ENCODE results near the gene GRM8.
"Not testable (repeated sequence)": the region's sequence is repeated elsewhere in the genome, so short reads cannot be mapped to it uniquely, and the experiment has no call there.

The GRM8 gene

GRCh38 chr7:126685596-126685995 lies 567.1 kb downstream of the GRM8 start:
- DNase-seq (ENCODE audit: extremely low read depth in 1 of 2, low read depth in 1 of 2), result no peak

DNA sequence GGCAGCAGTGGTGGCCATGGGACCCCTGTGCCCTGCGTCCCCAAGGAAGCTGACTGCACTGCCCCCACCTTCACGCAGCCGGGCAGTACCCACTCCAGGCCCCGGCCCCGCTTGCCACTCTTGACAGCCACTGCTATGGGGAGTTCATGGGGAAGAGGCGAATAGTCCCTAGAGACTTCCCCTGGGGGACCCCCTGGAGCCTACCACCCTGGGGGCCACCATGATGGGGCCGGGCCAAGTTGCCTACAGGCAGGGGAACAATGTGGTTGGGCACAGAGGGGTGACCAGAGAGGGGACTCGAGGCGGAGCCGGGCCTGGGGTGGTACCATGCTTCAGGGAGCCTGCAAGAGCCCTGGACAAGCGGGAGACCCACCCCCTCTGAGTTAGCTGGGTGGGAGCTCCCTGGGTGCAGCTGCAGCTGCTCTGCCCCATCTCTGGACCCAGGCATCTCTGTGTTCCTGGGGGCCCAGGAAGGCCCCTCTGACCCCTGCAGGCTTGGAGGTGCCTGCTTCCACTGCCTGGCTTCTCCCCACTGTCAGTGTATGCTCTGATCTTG lies 567.6 kb downstream of the GRM8 start:
- DNase-seq (ENCODE audit: extremely low read depth in 1 of 2, low read depth in 1 of 2), result no peak

DNA sequence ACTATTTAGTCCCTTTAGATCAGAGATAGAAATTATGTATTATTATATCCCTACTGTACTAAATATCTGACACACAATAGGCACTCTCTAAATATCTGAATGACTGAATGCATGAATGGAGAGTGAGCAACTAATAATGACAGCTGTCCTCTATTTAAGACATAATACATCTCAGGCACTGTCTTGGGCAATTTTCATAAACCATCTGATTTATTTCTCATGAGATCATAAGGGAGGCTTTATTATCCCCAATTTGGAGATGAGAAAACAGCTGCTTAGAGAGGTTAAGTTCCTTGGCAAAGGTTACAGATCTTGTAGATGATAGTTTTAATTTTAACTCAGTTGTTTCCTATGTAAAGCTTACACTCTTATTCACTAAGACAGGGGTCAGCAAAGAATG lies 570.6 kb downstream of the GRM8 start:
- DNase-seq (ENCODE audit: extremely low read depth in 1 of 2, low read depth in 1 of 2), result no peak

- not testable (repeated sequence) for DNase-seq (ENCODE audit: extremely low read depth in 1 of 2, low read depth in 1 of 2)
Measured at GRCh38 chr7:126668762-126669161, 584.0 kb downstream of the GRM8 start.

- no peak for DNase-seq (ENCODE audit: extremely low read depth in 1 of 2, low read depth in 1 of 2)
Measured at GRCh38 chr7:126668367-126668752, 584.4 kb downstream of the GRM8 start.

DNA sequence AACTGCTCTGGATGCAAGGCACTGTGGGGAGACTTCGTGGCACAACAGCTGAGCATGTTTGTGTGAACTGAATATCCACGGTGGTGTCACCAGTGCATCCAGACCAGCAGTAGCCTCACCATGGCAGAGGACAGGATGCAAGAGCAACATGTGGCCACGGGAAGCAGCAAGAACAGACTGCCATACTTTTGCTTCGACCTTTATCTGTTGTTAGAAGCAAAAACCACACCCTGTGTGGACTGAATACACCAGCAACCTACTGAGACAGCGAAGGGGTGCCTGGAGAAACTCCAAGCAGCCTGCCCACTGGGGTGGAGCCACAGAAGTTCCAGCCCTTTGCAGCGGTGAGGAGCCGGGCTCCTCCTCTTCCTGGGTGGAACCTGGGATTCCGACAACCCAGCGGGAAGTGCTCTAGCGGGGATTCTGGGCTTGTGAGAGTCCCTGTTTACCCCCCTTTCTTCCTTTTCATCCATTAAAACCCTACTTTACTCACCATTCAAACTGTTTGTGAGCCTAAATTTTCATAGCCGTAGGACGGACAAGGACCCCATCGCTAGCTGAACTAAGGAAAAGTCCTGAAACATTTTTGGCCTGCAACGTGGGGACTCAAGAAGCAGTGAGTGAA lies 584.9 kb downstream of the GRM8 start:
- no peak for DNase-seq (ENCODE audit: extremely low read depth in 1 of 2, low read depth in 1 of 2)

- DNase-seq (ENCODE audit: extremely low read depth in 1 of 2, low read depth in 1 of 2), result no peak
Measured at GRCh38 chr7:126662856-126663255, 589.9 kb downstream of the GRM8 start.

- no peak for DNase-seq (ENCODE audit: extremely low read depth in 1 of 2, low read depth in 1 of 2)
Measured at GRCh38 chr7:126659124-126659523, 593.6 kb downstream of the GRM8 start.

DNA sequence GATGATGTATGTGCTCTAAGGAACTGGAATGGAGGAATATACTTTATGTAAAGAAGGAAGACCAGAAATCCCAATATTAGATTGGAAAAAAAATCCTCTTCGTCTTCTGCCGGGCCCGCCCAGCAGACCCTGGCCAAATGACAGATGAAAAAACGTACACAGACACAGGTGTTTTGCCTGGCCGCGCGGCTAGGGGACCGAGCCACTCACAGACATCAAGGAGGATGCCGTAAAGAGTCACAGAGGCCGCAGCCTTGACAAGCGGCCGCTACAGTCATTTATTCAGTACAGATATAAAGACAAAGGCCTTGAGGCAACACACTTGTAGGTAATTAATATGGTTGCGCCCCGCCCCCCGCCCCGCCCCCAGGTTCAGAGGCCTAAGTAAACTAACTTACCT lies 594.1 kb downstream of the GRM8 start:
- DNase-seq (ENCODE audit: extremely low read depth in 1 of 2, low read depth in 1 of 2), result no peak

DNA sequence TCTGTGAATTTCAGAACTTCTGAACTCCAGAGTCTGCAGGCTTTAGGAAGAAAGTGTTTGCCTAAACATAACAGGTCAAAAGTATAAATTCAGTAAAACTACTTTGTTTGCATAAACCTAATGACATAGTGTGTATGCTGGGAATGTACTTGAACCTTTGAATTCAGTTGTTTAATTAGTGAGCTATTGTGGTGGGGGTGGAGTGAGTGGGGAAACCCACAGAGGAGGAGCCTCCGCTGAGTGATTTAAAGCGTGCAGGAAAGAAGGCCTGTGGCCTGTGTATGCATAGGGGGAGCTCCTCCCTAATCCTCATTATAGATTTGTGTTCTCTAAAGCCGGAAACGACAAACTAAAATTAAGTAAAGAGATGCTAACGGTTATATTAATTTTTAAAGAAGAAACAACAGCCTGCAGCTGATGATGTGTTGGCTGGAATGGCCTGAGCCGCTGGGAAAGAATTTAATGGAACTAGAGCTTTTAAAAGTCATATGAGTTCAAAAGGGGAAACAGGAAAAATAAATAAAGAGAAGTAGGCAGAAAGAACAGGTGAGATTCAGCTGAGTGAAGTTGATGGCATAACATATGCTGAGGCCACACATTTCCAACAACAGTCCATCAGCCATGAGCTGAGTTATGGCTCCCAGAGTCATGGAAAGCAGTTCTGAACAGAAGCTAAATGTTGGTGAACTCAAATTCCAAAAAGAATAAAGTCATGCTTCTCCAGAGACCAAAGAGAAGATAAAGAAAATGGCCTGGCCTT lies 595.0 kb downstream of the GRM8 start:
- no peak for DNase-seq (ENCODE audit: extremely low read depth in 1 of 2, low read depth in 1 of 2)

- DNase-seq (ENCODE audit: extremely low read depth in 1 of 2, low read depth in 1 of 2), result no peak
Measured at GRCh38 chr7:126657137-126657536, 595.6 kb downstream of the GRM8 start.

DNA sequence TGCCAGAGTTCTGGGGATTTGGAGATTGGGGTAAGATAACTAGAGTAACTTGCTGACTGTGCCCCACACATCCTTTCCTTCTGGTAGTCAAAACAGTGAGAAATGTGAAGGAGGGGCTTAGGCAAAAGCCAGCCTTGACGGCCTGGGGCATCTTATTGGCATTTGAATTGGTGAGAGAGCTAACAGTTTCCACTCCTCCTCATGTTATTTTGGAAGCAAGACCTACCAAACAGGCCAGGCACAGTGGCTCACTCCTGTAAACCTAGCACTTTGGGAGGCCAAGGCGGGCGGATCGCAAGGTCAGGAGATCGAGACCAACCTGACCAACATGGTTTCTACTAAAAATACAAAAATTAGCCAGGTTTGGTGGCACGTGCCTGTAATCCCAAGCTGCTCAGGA lies 596.6 kb downstream of the GRM8 start:
- DNase-seq (ENCODE audit: extremely low read depth in 1 of 2, low read depth in 1 of 2), result no peak

- no peak for DNase-seq (ENCODE audit: extremely low read depth in 1 of 2, low read depth in 1 of 2)
Measured at GRCh38 chr7:126637538-126637937, 615.2 kb downstream of the GRM8 start.

DNA sequence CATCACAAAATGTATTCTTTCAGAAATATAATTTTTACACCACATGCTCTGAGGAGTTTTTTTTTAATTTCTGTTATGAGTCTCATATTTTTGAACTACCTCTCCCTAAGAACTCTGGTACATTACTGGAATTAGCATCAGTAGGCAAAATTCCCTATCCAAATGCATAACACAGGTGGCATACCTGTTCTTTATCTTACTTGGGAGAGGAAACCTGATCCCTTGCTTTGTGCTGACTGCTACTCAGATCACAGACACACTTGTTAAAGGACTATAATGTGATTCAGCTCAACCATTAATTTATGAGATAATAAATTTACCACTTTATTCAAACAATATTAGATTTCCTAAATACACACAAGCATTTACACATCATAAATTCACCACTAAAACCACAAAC lies 617.2 kb downstream of the GRM8 start:
- no peak for DNase-seq (ENCODE audit: extremely low read depth in 1 of 2, low read depth in 1 of 2)

DNA sequence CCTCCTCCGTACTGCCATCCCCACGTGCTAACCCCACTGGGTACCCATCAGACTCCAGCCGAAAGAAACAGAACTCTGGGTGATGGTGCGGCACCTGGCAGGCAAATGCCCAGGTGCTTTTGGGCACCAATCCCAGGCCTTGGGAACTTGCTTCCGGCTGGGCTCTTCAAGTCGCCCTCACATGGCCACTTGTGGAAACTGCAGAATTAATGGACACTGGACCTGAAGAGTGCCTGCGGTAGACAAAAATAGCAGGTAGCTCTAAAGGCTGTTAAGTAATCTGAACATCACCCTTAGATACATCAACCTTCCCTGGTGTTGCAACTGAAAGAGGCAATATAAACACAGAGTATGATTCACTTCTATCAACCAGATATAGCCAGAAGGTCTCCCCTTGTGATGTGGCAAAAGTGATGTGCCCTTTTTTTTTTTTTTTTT lies 644.4 kb downstream of the GRM8 start:
- no peak for DNase-seq (ENCODE audit: extremely low read depth in 1 of 2, low read depth in 1 of 2)

DNA sequence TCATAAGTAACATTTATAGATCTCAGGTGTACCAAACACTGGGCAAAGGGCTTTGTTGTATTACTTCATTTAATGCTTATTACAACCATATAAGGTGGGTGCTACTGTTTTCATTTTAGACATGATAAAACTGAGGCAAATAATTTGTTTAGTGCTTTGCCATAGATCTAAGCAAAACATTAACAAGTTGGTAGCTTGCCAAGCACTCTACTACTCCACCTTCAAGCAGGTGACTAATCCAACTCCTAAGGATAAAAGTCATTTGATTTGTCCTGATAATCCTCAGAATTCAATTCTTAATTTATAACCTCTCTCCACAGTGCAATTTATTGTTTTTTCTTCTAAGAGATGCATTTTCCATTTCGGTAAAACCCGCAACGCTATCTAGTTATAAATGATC lies 646.4 kb downstream of the GRM8 start:
- no peak for DNase-seq (ENCODE audit: extremely low read depth in 1 of 2, low read depth in 1 of 2)

GRCh38 chr7:126605553-126605952 lies 647.2 kb downstream of the GRM8 start:
- no peak for DNase-seq (ENCODE audit: extremely low read depth in 1 of 2, low read depth in 1 of 2)

DNA sequence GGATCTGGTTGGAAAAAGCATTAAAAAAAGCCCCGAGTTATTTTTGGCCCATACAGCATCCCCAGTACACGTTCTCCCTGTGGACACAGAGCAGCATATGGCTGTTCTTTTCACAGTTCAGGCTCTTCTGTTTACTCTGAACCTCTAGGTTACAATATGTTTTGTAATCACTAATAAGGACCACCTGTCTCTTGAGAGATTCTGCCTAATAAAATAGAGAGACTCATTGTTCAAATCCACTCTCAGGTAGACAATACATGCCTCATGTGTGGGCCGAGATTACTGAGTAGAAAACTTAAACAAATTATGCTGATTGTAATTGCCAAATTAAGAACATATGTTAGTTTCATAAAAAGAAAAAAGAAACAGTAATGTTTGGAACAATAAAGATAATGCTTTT lies 647.7 kb downstream of the GRM8 start:
- DNase-seq (ENCODE audit: extremely low read depth in 1 of 2, low read depth in 1 of 2), result no peak

DNA sequence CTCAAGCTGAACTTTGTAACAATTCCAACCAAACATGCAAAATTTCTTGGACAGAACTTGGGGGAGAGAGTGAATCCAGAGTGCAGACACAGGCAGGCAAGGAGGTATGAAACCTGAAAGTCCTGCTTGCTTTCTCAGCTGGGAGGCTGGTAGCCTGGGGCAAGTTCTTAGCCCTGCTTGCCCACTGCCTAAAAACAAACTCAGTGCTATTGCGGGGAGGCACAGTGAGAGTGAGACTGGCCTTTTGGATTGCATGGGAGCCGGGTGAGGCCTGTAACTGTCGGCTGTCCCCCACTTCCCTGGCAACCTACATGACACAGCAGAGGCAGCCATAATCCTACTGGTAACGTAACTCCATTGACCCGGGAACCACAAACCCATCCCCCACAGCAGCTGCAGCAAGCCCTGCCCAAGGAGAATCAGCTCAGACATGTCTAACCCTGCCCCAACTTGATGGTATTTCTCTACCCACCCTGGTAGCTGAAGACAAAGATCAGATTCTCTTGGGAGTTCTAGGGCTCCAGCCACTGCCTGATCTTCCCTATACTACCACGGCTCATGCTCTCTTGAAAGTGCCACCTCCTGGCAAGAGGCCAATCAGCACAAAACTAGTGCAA lies 663.6 kb downstream of the GRM8 start:
- no peak for DNase-seq (ENCODE audit: extremely low read depth in 1 of 2, low read depth in 1 of 2)

GRCh38 chr7:126578338-126578737 lies 674.4 kb downstream of the GRM8 start:
- no peak for DNase-seq (ENCODE audit: extremely low read depth in 1 of 2, low read depth in 1 of 2)

- DNase-seq (ENCODE audit: extremely low read depth in 1 of 2, low read depth in 1 of 2), result no peak
Measured at GRCh38 chr7:126574276-126575250, 678.2 kb downstream of the GRM8 start.
